GM19467 (cell line): ENCODE measurements around the gene PYGM.

Experiments
- ATAC-seq: cut with Tn5 transposase; IDR thresholded peaks from one replicate; pipeline ENCODE4 v1.9.1; 2021; ENCODE audit warnings: mild to moderate bottlenecking, moderate library complexity; ENCODE audit not compliant: unreplicated experiment

Gene PYGM

GRCh38 chr11:64697663-64698375, 62.0 kb downstream of the PYGM start:
- ATAC-seq: no peak
